Measurements from ENCODE around the gene AKT3. TPM values are rescaled to one million over a fixed set of nuclear protein-coding genes. Genes with fewer than 3 reads are reported as not detected.

The AKT3 gene
- total and polyA plus RNA-seq, 11 donors = 3.2 to 27.9 (median 16.6) TPM

GRCh38 chr1:243745356-243745755, 104.7 kb downstream of the AKT3 start:
- no peak overlapping the region for H3K27ac ChIP-seq
- intact Hi-C loops (cut with DNase I) = loop anchor here in 9 of 10 donors (5.0 to 10.0 kb wide), 6 partner anchors 271 to 529 kb away; no protein-coding TSS in a partner anchor
- H3K4me1 ChIP-seq = peaks cover 0 to 25% (median 4%) of the 10 kb centered on the region in 12 donors
- H3K9me3 ChIP-seq = no peaks in the 10 kb centered on the region
- DNase-seq (no peak), ATAC-seq (no peak)
- H3K27me3 ChIP-seq = no peaks in the 10 kb centered on the region
- H3K4me3 ChIP-seq = no peak overlapping the region
- 92 to 96% (median 93%) methylated on average over 4 of the region's 4 CpGs for WGBS, 4 donors
- H3K36me3 ChIP-seq = no peaks in the 10 kb centered on the region
- TF ChIP-seq CTCF (IDR thresholded peaks at IDR 0.05) (no peak), POLR2A (IDR thresholded peaks at IDR 0.05) (no peak)

GRCh38 chr1:243742819-243743218, 107.2 kb downstream of the AKT3 start:
- no peak for DNase-seq
- peak in 2 of 4 donors; percentile 49 to 58 for ATAC-seq
- Histone ChIP-seq H3K4me3 (no peak overlapping the region), H3K36me3 (no peaks in the 10 kb centered on the region), H3K27ac (peak overlapping the region in 2 of 12 donors; percentile 14 to 32), H3K27me3 (no peaks in the 10 kb centered on the region), H3K4me1 (peaks cover 0 to 25% (median 9%) of the 10 kb centered on the region in 12 donors), H3K9me3 (no peaks in the 10 kb centered on the region)
- intact Hi-C loops (cut with DNase I) = loop anchor here in 6 of 10 donors (10.0 kb wide), 3 partner anchors 268 to 532 kb away; no protein-coding TSS in a partner anchor
- WGBS, 4 donors = 73 to 87% (median 80%) methylated on average over 4 of the region's 4 CpGs
- TF ChIP-seq CTCF (IDR thresholded peaks at IDR 0.05) (no peak), POLR2A (IDR thresholded peaks at IDR 0.05) (no peak)

- no peak overlapping the region for H3K27ac ChIP-seq
- DNase-seq (no peak), ATAC-seq (no peak)
- H3K36me3 ChIP-seq = no peaks in the 10 kb centered on the region
- intact Hi-C loops (cut with DNase I) = loop anchor here in 6 of 10 donors (10.0 kb wide), 3 partner anchors 266 to 534 kb away; no protein-coding TSS in a partner anchor
- peaks cover 0 to 21% (median 9%) of the 10 kb centered on the region in 12 donors for H3K4me1 ChIP-seq
- H3K9me3 ChIP-seq = no peaks in the 10 kb centered on the region
- 69 to 74% (median 72%) methylated on average over 2 of the region's 2 CpGs for WGBS, 4 donors
- TF ChIP-seq CTCF (IDR thresholded peaks at IDR 0.05) (no peak), POLR2A (IDR thresholded peaks at IDR 0.05) (no peak)
- H3K4me3 ChIP-seq = no peak overlapping the region
- H3K27me3 ChIP-seq = no peaks in the 10 kb centered on the region
Measured at GRCh38 chr1:243740255-243740999, 109.6 kb downstream of the AKT3 start.

GRCh38 chr1:243739335-243740003, 110.6 kb downstream of the AKT3 start:
- intact Hi-C loops (cut with DNase I) = loop anchor here in 6 of 10 donors (10.0 kb wide), 3 partner anchors 265 to 535 kb away; no protein-coding TSS in a partner anchor
- ATAC-seq (peak in 1 of 4 donors; percentile 33), DNase-seq (no peak)
- Histone ChIP-seq H3K27me3 (no peaks in the 10 kb centered on the region), H3K36me3 (no peaks in the 10 kb centered on the region), H3K9me3 (no peaks in the 10 kb centered on the region), H3K4me1 (peaks cover 0 to 21% (median 9%) of the 10 kb centered on the region in 12 donors), H3K27ac (no peak overlapping the region), H3K4me3 (no peak overlapping the region)
- TF ChIP-seq CTCF (IDR thresholded peaks at IDR 0.05) (no peak), POLR2A (IDR thresholded peaks at IDR 0.05) (no peak)
- 59 to 66% (median 63%) methylated on average over 3 of the region's 3 CpGs for WGBS, 4 donors

Measured in heart left ventricle (tissue), 16 donors.